Peyer's patch (tissue), 4 donors: Measurements from ENCODE around the gene PSEN1.

Experiments
- CTCF ChIP-seq, 6 experiments: fragments of 450-650 bp in 4 of 6; fragments of 200-600 bp in 2 of 6; sonication (generic) in 1 of 6; IDR thresholded peaks; one replicate each; pipeline ENCODE4 v1.5.1; 2017 to 2019; ENCODE audit warnings: antibody characterized with exemption in 6 of 6, mild to moderate bottlenecking in 3 of 6, moderate library complexity in 1 of 6
- POLR2A ChIP-seq, 2 donors: fragments of 450-650 bp; IDR thresholded peaks; one replicate each; pipeline ENCODE4 v1.5.1; 2017; ENCODE audit warnings: antibody characterized with exemption in 2 of 2, mild to moderate bottlenecking in 2 of 2, moderate library complexity in 2 of 2

DNA sequence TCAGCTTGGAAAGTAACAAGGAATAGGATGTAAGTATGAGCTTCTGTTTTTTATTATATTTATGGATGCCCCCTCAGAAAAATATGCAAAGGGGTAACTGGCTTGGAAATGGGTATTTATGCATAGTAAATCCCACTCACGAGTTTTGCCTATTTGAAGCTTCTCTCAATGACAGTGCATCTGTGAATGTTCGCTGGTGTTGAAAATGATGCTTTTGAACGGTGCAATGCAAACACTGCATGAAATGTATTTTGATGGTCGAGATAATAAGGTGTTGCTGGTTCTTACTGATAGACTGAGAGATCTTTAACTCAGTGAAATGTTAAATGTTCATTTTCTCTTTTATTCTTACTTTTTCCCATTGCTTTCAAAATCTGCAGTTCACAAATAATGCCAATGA is 36.0 kb upstream of the PSEN1 start:
- TF ChIP-seq CTCF (IDR thresholded peaks at IDR 0.05), result no peak
- no peak for TF ChIP-seq POLR2A (IDR thresholded peaks at IDR 0.05)
